BE2C (cell line): Measurements from ENCODE around the gene RNF167. TPM values are rescaled to one million over a fixed set of nuclear protein-coding genes. Genes with fewer than 3 reads are reported as not detected.

Experiments used
- DNase-seq: peaks from one replicate; pipeline ENCODE4 v3.0.0-alpha.2; 2020
- H3K27me3 ChIP-seq: fragments of 250-450 bp; sonication (Bioruptor Pico); 2 replicates; pipeline ENCODE4 v1.5.1; 2020; ENCODE audit warnings: mild to moderate bottlenecking
- H3K36me3 ChIP-seq: fragments of 250-450 bp; sonication (Bioruptor Pico); 2 replicates; pipeline ENCODE4 v1.5.1; 2020; ENCODE audit warnings: mild to moderate bottlenecking
- H3K4me1 ChIP-seq: fragments of 250-450 bp; sonication (Bioruptor Pico); 2 replicates; pipeline ENCODE4 v1.5.1; 2020
- H3K4me3 ChIP-seq: 2 replicates; pipeline ENCODE4 v1.5.1; 2011; ENCODE audit warnings: low read depth, low read length
- H3K9me3 ChIP-seq: fragments of 250-450 bp; sonication (Bioruptor Pico); 2 replicates; pipeline ENCODE4 v1.5.1; 2020
- polyA plus RNA-seq: library from polyadenylated mRNA; unstranded; fragments of >200 nt; gene quantifications from one replicate; pipeline ENCODE4 v1.2.1, GENCODE V29; 2012; ENCODE audit warnings: low read depth, missing spikeins; ENCODE audit not compliant: insufficient read length, insufficient read depth
- TF ChIP-seq, protein P1 (sequence below): IDR thresholded peaks from 2 replicates; pipeline ENCODE4 v1.5.1; 2012; ENCODE audit warnings: mild to moderate bottlenecking, low read depth, low read length

Gene RNF167
- polyA plus RNA-seq: 87.9 TPM

- Histone ChIP-seq H3K36me3 (peaks cover 8% of the 10 kb centered on the region), H3K4me3 (peak within 1 kb of the TSS; percentile 86), H3K27me3 (no peaks in the 10 kb centered on the region), H3K9me3 (no peaks in the 10 kb centered on the region), H3K4me1 (no peaks in the 10 kb centered on the region)
- TF ChIP-seq, protein P1, sequence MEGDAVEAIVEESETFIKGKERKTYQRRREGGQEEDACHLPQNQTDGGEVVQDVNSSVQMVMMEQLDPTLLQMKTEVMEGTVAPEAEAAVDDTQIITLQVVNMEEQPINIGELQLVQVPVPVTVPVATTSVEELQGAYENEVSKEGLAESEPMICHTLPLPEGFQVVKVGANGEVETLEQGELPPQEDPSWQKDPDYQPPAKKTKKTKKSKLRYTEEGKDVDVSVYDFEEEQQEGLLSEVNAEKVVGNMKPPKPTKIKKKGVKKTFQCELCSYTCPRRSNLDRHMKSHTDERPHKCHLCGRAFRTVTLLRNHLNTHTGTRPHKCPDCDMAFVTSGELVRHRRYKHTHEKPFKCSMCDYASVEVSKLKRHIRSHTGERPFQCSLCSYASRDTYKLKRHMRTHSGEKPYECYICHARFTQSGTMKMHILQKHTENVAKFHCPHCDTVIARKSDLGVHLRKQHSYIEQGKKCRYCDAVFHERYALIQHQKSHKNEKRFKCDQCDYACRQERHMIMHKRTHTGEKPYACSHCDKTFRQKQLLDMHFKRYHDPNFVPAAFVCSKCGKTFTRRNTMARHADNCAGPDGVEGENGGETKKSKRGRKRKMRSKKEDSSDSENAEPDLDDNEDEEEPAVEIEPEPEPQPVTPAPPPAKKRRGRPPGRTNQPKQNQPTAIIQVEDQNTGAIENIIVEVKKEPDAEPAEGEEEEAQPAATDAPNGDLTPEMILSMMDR: no peak
- DNase-seq: peak; percentile 90
Measured at GRCh38 chr17:4939796-4940554, at the start of gene RNF167, which contains the start of gene SLC25A11. TSS of gene RNF167 (plus strand) at chr17:4940268. CDS start at chr17:4940910, 642 bp downstream. TSS of gene SLC25A11 (minus strand) at chr17:4940046. CDS start at chr17:4939910, 136 bp downstream.

GRCh38 chr17:4891411-4892410 is 48.4 kb upstream of the RNF167 start:
- TF ChIP-seq, protein P1: no peak
- Histone ChIP-seq H3K9me3 (no peaks in the 10 kb centered on the region), H3K27me3 (no peaks in the 10 kb centered on the region), H3K36me3 (peaks cover 7% of the 10 kb centered on the region), H3K4me1 (no peaks in the 10 kb centered on the region), H3K4me3 (no peak overlapping the region)
- DNase-seq: no peak

DNA sequence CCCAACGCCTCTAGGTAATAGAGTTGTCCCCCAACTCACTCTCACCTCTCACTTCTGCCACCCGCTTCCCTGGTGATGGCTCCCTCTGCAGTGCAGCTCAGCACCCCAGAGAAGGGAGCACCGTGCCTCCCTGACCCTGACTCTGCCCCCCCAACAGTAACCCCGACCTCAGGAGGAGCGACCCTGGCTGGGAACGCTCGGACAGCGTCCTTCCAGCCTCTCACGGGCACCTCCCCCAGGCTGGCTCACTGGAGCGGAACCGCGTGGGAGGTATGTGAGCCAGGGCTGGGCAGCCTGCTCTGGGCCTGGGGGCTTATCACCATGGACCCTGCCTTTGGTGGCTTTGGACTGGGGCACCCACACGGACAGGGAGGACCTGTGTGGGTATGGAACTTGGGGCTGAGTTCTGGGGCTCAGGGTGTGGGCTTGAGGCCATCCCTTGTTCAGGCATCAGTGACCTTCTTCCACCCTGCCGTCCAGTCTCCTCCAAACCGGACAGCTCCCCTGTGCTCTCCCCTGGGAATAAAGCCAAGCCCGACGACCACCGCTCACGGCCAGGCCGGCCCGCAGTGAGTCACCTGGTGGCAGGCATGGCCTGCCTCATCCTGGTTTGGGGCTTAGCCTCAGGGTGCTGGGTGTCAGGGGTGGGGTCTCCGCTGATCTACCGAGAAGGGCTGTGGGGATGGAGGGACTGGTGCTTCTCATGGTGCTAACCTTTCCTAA is 47.4 kb upstream of the RNF167 start:
- no peaks in the 10 kb centered on the region for H3K9me3 ChIP-seq
- TF ChIP-seq, protein P1: no peak
- H3K27me3 ChIP-seq: no peaks in the 10 kb centered on the region
- H3K4me1 ChIP-seq: no peaks in the 10 kb centered on the region
- H3K4me3 ChIP-seq: no peak overlapping the region
- DNase-seq: no peak
- peaks cover 7% of the 10 kb centered on the region for H3K36me3 ChIP-seq

GRCh38 chr17:4893272-4893671 is 46.8 kb upstream of the RNF167 start:
- no peak overlapping the region for H3K4me3 ChIP-seq
- H3K4me1 ChIP-seq: no peaks in the 10 kb centered on the region
- no peak for DNase-seq
- TF ChIP-seq, protein P1: no peak
- no peaks in the 10 kb centered on the region for H3K27me3 ChIP-seq
- peaks cover 7% of the 10 kb centered on the region for H3K36me3 ChIP-seq
- H3K9me3 ChIP-seq: no peaks in the 10 kb centered on the region

- DNase-seq: no peak
- TF ChIP-seq, protein P1: no peak
- H3K27me3 ChIP-seq: no peaks in the 10 kb centered on the region
- H3K9me3 ChIP-seq: no peaks in the 10 kb centered on the region
- H3K4me3 ChIP-seq: no peak overlapping the region
- no peaks in the 10 kb centered on the region for H3K4me1 ChIP-seq
- peaks cover 5% of the 10 kb centered on the region for H3K36me3 ChIP-seq
Measured at GRCh38 chr17:4893721-4894560, 46.1 kb upstream of the RNF167 start.
